ENCODE data around the gene ADAP1.

ADAP1 gene

GRCh38 chr7:919924-920341 is 34.5 kb downstream of the ADAP1 start:
- DNase-seq, result no peak

DNA sequence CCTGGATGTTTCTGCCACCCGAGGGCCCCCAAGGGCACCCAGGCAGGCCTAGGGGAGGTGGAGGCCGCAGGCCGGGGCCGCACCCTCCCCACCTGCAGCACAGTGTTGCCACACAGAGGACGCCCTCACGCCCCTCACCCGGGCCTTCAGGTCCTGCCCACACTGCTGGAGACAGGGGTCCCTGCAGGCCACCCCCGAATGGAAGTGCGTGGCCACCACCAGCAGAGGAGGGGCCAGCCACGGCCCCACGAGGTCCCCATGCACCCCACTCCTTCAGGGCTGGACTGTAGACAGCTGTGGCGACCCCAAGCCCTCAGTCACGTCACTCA is 35.4 kb downstream of the ADAP1 start:
- no peak for DNase-seq

- no peak for DNase-seq
Observed at GRCh38 chr7:918441-919113, 35.9 kb downstream of the ADAP1 start.

GRCh38 chr7:918118-918425 is 36.4 kb downstream of the ADAP1 start:
- no peak for DNase-seq

GRCh38 chr7:917255-918117 is 37.0 kb downstream of the ADAP1 start:
- DNase-seq, result no peak

GRCh38 chr7:916291-916941 is 38.1 kb downstream of the ADAP1 start:
- DNase-seq, result no peak

GRCh38 chr7:915291-916218 is 38.9 kb downstream of the ADAP1 start:
- no peak for DNase-seq

GRCh38 chr7:914521-915194 is 39.8 kb downstream of the ADAP1 start:
- no peak for DNase-seq

GRCh38 chr7:913736-914520 is 40.6 kb downstream of the ADAP1 start:
- DNase-seq, result no peak

GRCh38 chr7:911791-912480 is 42.5 kb downstream of the ADAP1 start:
- no peak for DNase-seq

GRCh38 chr7:910931-911431 is 43.5 kb downstream of the ADAP1 start:
- no peak for DNase-seq

DNA sequence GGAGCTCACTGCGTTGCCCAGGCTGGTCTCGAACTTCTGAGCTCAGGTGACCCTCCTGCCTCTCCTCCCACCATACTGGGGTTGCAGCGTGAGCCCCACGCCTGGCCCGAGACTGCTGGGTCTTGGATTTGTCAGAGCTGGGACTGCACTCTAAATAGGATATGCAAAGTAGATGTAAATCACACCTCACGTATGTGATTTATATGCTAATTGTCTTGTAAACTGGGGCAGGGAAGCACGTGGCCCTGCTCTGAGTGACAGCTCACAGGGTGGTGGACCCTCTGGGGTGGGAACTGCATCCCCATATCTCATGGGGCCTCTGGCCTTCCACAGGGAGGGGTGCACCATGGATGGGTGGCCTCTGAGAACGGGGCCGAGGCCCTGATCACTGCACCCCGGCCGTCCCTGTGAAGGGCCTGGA is 44.0 kb downstream of the ADAP1 start:
- DNase-seq, result no peak

DNA sequence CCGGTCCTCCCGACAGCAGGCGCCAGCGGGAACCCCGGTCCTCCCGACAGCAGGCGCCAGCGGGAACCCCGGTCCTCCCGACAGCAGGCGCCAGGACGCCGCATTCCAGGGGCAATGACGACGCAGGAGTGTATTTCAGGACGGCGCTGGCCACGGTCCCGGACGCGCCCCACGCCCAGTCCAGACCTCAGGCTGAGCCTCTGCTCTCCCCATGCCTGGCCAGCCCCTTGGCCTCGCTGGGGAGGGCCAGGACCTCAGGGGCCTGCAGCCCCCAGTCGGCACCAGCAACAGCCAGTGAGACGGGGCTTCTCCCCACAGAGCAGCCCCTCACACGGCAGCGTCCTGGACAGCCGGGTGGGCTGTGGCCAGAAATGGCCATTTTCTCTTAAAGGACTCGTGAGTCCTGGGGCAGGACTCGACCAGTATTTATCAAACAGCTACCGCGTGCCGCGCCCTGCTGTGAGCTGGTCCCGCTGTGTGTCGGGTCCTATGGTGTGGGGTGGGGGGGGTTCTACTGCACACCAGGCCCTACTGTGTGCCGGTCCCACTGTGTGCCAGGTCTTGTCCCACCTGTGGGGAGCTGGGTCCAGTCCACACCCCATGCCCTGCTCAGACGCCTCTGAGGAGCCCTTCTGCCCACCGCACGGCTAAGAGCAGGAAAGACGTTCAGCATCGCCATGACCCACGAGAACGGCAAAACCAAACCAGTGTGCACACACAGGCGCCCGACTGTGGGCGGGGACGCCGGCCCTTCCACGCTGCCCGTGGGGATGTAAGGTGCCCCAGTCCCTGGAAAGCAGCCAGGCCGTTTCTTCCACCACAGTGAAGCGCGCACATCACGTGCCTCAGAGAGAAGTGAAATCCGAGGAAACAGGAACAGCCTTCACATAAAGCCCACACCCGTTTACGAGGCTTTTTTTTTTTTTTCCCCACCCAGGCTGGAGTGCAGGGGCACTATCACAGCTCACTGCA is 44.8 kb downstream of the ADAP1 start:
- peak in 1 of 2 experiments; percentile 16 for DNase-seq

- peak in 1 of 2 experiments; percentile 62 for DNase-seq
Observed at GRCh38 chr7:908591-909357, 45.7 kb downstream of the ADAP1 start.

DNA sequence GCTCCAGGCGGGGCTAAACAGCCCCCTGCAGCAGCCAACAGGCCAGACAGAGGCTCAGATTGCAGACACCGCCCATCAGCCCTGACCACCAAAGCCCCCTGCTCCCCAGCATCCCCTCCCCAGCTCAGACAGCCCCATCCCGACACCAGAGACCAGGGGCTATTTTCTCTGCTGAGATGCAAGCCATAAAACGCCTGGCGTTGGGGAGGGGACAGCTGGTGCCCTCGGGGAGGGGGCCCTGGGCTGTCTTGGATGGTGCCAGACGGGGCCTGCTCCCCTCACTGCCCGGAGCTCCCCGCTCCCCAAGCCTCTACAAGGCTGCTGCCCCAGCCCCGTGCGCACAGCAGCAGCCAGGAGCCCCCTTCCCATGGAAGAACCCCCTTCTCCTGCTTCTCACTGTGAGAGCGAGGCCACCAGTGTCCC is 46.3 kb downstream of the ADAP1 start:
- no peak for DNase-seq

DNA sequence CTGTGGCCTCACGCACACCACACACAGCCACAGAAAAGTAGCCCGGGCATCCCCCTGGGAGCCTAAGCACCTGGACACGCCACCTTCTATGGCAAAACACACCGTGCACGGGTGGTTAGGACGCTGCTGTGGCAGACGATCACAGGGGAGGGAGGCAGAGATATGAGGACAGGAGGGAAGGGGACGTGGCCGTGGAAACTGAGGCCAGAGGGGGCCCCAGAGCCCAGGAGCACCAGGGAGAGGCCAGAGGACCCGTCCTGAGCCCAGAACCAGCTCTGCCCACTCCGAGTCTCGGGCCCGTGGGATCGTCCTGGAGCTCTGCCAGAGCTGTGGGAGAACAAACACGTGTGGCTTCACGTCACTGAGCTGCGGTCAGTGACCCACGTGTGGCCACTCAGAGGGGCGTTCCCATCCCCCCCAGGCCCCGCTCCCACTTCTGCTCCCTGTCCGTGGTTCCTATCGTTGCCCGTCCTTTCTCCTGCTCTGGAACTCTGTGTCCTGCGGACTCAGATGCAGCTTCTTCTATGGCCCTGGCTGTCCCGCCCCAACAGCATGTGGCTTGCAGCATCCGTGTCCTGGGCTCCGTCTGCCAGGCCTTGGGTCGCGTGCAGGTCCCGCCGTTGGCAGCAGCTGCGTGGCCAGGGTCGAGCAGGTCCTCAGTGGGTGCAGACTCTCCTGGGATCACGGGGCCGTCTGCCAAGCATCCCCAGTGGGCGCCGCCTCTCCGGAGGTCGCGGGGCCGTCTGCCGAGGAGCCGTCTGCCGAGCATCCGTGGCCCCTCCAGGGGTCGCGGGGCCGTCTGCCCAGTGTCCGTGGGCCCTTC is 47.1 kb downstream of the ADAP1 start:
- DNase-seq, result no peak

DNA sequence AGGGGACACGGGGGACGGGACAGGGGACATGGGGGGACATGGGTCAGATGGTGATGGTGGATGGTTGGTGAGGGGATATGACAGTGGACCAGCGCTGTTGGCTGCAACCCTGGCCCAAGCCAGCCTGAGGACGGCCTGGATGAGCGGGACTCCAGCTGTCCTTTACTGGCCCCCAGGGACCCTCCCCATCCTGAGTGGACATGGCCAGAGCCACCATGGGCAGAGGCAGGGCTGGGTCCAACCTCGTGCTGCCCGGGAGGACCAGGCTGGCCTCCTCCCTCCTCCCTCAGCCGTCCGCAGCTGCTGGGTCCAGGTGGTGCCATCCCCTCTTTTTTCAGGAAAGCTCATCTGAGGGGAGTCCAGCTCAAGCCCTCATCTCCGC is 47.7 kb downstream of the ADAP1 start:
- DNase-seq, result no peak

GRCh38 chr7:904847-905246 is 49.6 kb downstream of the ADAP1 start:
- no peak for DNase-seq

All from SW 1271 (cell line).